Fibroblast of lung (primary cell): ENCODE measurements around the gene PROK1.

Source experiments
- EZH2 ChIP-seq: IDR thresholded peaks from 2 replicates; pipeline ENCODE4 v1.5.1; 2012; ENCODE audit warnings: low read length, control low read depth, mild to moderate bottlenecking; ENCODE audit errors: missing control alignments
- TF ChIP-seq, protein P1 (sequence below), 2 donors: IDR thresholded peaks in 1 of 2; conservative IDR thresholded peaks in 1 of 2; 1 replicate in 1 of 2; 2 replicates in 1 of 2; pipeline ENCODE4 v1.5.1; 2011 to 2012; ENCODE audit warnings: low read length in 2 of 2, control low read depth in 1 of 2, inconsistent platforms in 1 of 2, low read depth in 1 of 2, mild to moderate bottlenecking in 1 of 2

DNA sequence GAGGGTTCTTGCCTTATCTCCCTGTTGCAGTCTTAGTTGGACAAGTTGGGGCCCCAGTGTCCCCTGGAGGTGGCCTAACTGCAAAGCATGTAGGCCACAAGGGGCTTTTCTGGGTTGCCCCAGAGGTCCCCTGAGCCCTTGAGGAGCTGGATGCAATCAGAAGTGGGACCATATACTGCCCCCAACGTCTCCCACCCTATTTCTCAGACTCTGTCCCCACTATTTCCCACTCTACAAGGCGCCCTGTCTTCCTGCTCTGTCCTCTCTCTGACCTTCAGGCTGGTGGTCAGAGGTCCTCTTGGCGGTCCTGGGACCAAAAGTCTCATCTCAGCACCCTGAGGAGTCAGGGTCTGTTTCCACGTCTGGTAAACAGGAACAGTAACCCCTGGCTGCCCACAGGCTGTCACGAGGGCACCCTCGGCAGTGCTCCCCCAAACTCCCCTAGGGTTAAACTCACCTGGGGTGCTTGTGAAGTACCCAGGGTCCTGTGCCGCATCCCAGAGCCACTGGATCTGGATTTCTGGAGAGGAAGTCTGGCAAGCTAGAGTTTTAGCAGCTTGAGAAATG lies 14.9 kb downstream of the PROK1 start:
- TF ChIP-seq, protein P1, sequence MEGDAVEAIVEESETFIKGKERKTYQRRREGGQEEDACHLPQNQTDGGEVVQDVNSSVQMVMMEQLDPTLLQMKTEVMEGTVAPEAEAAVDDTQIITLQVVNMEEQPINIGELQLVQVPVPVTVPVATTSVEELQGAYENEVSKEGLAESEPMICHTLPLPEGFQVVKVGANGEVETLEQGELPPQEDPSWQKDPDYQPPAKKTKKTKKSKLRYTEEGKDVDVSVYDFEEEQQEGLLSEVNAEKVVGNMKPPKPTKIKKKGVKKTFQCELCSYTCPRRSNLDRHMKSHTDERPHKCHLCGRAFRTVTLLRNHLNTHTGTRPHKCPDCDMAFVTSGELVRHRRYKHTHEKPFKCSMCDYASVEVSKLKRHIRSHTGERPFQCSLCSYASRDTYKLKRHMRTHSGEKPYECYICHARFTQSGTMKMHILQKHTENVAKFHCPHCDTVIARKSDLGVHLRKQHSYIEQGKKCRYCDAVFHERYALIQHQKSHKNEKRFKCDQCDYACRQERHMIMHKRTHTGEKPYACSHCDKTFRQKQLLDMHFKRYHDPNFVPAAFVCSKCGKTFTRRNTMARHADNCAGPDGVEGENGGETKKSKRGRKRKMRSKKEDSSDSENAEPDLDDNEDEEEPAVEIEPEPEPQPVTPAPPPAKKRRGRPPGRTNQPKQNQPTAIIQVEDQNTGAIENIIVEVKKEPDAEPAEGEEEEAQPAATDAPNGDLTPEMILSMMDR (conservative IDR thresholded peaks at IDR 0.05 in 1 of 2, IDR thresholded peaks at IDR 0.05 in 1 of 2; ENCODE audit: low read depth in 1 of 2, low read length in 2 of 2): no peak
- no peak for TF ChIP-seq EZH2
